Measurements from ENCODE around the gene DDX11.
"Not testable (repeated sequence)": the region's sequence is repeated elsewhere in the genome, so short reads cannot be mapped to it uniquely, and the experiment has no call there.

DNA sequence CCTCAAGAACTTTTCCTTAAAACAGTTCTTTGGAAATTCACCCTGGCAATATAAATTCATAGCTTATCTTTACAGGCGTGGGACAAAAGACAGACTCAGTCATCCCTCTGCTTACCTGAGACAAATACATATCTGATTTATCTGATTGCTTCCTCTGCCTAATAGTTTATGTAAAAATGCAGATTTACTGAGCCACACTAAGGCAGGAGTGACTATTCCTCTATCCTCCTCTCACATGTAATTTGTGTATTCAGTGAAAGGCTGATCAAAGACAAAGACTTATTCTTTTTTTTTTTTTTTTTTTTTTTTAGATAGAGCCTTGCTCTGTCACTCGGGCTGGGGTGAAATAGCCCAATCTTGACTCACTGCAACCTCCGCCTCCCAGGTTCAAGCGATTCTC lies 77.1 kb downstream of the DDX11 start:
- TF ChIP-seq, protein P1, sequence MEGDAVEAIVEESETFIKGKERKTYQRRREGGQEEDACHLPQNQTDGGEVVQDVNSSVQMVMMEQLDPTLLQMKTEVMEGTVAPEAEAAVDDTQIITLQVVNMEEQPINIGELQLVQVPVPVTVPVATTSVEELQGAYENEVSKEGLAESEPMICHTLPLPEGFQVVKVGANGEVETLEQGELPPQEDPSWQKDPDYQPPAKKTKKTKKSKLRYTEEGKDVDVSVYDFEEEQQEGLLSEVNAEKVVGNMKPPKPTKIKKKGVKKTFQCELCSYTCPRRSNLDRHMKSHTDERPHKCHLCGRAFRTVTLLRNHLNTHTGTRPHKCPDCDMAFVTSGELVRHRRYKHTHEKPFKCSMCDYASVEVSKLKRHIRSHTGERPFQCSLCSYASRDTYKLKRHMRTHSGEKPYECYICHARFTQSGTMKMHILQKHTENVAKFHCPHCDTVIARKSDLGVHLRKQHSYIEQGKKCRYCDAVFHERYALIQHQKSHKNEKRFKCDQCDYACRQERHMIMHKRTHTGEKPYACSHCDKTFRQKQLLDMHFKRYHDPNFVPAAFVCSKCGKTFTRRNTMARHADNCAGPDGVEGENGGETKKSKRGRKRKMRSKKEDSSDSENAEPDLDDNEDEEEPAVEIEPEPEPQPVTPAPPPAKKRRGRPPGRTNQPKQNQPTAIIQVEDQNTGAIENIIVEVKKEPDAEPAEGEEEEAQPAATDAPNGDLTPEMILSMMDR (IDR thresholded peaks at IDR 0.05; ENCODE audit: insufficient read depth, low read length), result not testable (repeated sequence)
- TF ChIP-seq, protein P2, sequence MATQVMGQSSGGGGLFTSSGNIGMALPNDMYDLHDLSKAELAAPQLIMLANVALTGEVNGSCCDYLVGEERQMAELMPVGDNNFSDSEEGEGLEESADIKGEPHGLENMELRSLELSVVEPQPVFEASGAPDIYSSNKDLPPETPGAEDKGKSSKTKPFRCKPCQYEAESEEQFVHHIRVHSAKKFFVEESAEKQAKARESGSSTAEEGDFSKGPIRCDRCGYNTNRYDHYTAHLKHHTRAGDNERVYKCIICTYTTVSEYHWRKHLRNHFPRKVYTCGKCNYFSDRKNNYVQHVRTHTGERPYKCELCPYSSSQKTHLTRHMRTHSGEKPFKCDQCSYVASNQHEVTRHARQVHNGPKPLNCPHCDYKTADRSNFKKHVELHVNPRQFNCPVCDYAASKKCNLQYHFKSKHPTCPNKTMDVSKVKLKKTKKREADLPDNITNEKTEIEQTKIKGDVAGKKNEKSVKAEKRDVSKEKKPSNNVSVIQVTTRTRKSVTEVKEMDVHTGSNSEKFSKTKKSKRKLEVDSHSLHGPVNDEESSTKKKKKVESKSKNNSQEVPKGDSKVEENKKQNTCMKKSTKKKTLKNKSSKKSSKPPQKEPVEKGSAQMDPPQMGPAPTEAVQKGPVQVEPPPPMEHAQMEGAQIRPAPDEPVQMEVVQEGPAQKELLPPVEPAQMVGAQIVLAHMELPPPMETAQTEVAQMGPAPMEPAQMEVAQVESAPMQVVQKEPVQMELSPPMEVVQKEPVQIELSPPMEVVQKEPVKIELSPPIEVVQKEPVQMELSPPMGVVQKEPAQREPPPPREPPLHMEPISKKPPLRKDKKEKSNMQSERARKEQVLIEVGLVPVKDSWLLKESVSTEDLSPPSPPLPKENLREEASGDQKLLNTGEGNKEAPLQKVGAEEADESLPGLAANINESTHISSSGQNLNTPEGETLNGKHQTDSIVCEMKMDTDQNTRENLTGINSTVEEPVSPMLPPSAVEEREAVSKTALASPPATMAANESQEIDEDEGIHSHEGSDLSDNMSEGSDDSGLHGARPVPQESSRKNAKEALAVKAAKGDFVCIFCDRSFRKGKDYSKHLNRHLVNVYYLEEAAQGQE (IDR thresholded peaks at IDR 0.05; ENCODE audit: insufficient replicate concordance, low read depth), result not testable (repeated sequence)

All from HL-60 (cell line).